Measurements from ENCODE around the gene VPS8.
"Not testable (repeated sequence)": the region's sequence is repeated elsewhere in the genome, so short reads cannot be mapped to it uniquely, and the experiment has no call there.

VPS8 gene

DNA sequence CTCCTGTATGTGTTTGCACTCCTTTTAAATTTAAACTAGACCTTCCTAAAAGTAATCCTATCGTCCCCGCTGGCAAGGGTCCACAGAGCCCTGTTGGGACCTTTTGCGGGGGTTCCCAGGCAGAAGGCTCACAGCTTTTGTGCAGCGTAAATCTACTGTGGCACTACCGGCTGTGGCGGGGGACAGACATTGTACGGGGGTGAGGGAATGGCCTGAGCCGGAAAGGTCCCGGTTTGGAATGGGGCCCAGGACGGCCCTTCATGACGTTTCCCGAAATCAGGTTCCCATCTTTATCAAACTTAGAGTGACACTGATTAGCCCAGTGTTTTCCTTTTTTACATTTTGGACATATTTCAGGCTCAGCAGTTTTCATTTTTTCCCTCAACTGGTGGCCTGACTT is 205.6 kb downstream of the VPS8 start:
- not testable (repeated sequence) for H3K9me3 Mint-ChIP-seq; H3K4me3 Mint-ChIP-seq; H3K27me3 Mint-ChIP-seq; H3K4me1 Mint-ChIP-seq; DNase-seq (ENCODE audit: low spot score in 2 of 2); H3K27ac Mint-ChIP-seq; ATAC-seq (ENCODE audit: low read depth)
- H3K36me3 Mint-ChIP-seq: peaks cover 43% of the 10 kb centered on the region

- not testable (repeated sequence) for H3K27ac Mint-ChIP-seq; ATAC-seq (ENCODE audit: low read depth); DNase-seq (ENCODE audit: low spot score in 2 of 2); H3K4me1 Mint-ChIP-seq; H3K27me3 Mint-ChIP-seq; H3K9me3 Mint-ChIP-seq; H3K4me3 Mint-ChIP-seq
- peaks cover 39% of the 10 kb centered on the region for H3K36me3 Mint-ChIP-seq
Measured at GRCh38 chr3:185017996-185018395, 206.0 kb downstream of the VPS8 start.

DNA sequence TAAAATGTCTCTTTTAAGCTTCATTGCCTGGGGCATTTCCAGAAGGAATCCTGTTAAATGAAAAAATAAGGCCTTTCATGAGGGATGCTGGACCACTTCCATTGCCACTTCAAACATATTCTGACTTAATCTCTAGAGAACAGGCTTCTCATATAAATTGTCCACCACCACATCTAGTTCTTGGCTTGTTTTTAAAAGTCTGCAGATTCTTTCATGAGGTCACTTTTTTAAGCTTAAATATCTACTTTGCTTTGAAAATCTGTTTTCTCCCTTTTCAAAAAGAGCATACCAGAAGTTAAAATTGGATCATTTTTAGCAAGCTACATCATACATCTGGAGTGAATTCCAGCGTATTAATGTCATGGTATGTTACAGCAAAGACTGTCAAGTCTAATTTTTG is 209.3 kb downstream of the VPS8 start:
- DNase-seq (ENCODE audit: low spot score in 2 of 2) (no peak), ATAC-seq (ENCODE audit: low read depth) (no peak)
- peaks cover 3% of the 10 kb centered on the region for H3K9me3 Mint-ChIP-seq
- H3K4me1 Mint-ChIP-seq: no peaks in the 10 kb centered on the region
- H3K36me3 Mint-ChIP-seq: peaks cover 45% of the 10 kb centered on the region
- no peak overlapping the region for H3K27ac Mint-ChIP-seq
- H3K27me3 Mint-ChIP-seq: no peaks in the 10 kb centered on the region
- H3K4me3 Mint-ChIP-seq: no peak overlapping the region

GRCh38 chr3:185024406-185024805 is 212.4 kb downstream of the VPS8 start:
- Mint-ChIP-seq H3K9me3 (no peaks in the 10 kb centered on the region), H3K4me1 (no peaks in the 10 kb centered on the region), H3K27ac (no peak overlapping the region), H3K36me3 (peaks cover 37% of the 10 kb centered on the region), H3K27me3 (no peaks in the 10 kb centered on the region), H3K4me3 (no peak overlapping the region)
- DNase-seq (ENCODE audit: low spot score in 2 of 2) (no peak), ATAC-seq (ENCODE audit: low read depth) (no peak)

GRCh38 chr3:185024966-185025365 is 213.0 kb downstream of the VPS8 start:
- no peaks in the 10 kb centered on the region for H3K9me3 Mint-ChIP-seq
- no peak overlapping the region for H3K27ac Mint-ChIP-seq
- no peaks in the 10 kb centered on the region for H3K4me1 Mint-ChIP-seq
- no peak overlapping the region for H3K4me3 Mint-ChIP-seq
- DNase-seq (ENCODE audit: low spot score in 2 of 2) (no peak), ATAC-seq (ENCODE audit: low read depth) (no peak)
- H3K27me3 Mint-ChIP-seq: no peaks in the 10 kb centered on the region
- H3K36me3 Mint-ChIP-seq: peaks cover 36% of the 10 kb centered on the region

DNA sequence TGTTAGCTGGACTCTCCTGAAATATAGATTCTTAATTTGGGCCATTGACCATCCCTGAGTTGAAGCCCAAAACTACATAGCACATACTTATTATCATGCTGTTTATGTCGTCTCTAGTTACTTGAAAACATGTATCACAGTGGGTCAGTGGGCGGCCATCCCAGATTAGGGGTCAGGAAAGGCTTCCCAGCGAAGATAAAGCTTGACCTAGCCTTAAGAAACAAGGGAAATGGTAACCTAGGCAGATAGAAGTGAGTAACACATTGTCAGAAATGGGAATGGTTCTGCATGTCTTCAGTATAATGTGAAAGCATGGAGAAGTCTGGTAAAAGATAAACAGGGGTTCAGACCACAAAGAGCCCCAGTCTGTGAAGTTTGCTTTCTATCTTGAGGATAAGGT is 216.2 kb downstream of the VPS8 start:
- Mint-ChIP-seq H3K27me3 (no peaks in the 10 kb centered on the region), H3K4me3 (no peak overlapping the region), H3K9me3 (peaks cover 2% of the 10 kb centered on the region), H3K27ac (no peak overlapping the region), H3K36me3 (peaks cover 52% of the 10 kb centered on the region), H3K4me1 (no peaks in the 10 kb centered on the region)
- ATAC-seq (ENCODE audit: low read depth) (no peak), DNase-seq (ENCODE audit: low spot score in 2 of 2) (no peak)

GRCh38 chr3:185029086-185029485 is 217.1 kb downstream of the VPS8 start:
- DNase-seq (ENCODE audit: low spot score in 2 of 2) (no peak), ATAC-seq (ENCODE audit: low read depth) (no peak)
- Mint-ChIP-seq H3K4me1 (no peaks in the 10 kb centered on the region), H3K9me3 (peaks cover 4% of the 10 kb centered on the region), H3K27me3 (no peaks in the 10 kb centered on the region), H3K4me3 (no peak overlapping the region), H3K36me3 (peaks cover 56% of the 10 kb centered on the region), H3K27ac (no peak overlapping the region)

- H3K27me3 Mint-ChIP-seq: no peaks in the 10 kb centered on the region
- peaks cover 9% of the 10 kb centered on the region for H3K9me3 Mint-ChIP-seq
- no peak for DNase-seq (ENCODE audit: low spot score in 2 of 2)
- H3K36me3 Mint-ChIP-seq: peaks cover 61% of the 10 kb centered on the region
- H3K4me3 Mint-ChIP-seq: no peak overlapping the region
- H3K27ac Mint-ChIP-seq: no peak overlapping the region
- H3K4me1 Mint-ChIP-seq: no peaks in the 10 kb centered on the region
- no peak for ATAC-seq (ENCODE audit: low read depth)
Measured at GRCh38 chr3:185030399-185030798, 218.4 kb downstream of the VPS8 start.

DNA sequence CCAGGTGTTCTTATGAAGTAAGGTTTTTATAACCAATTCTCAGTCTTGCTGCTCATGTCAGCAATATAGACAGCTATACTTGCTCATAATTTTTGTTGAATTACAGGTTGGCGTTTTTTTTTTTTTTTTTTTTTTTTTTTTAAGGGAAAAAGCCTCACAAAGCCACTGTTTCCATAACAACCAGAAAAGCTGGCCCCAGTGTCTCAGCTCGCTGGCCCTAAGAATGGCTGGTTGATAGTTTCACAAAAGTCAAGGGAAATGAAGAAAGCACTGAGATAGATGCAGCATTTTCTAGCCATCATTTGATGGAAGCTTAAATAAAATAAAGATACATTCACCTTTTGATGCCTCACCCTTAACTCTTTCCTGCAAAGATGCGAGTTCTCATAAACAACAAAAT is 219.0 kb downstream of the VPS8 start:
- DNase-seq (ENCODE audit: low spot score in 2 of 2) (no peak), ATAC-seq (ENCODE audit: low read depth) (no peak)
- no peaks in the 10 kb centered on the region for H3K4me1 Mint-ChIP-seq
- H3K27ac Mint-ChIP-seq: no peak overlapping the region
- peaks cover 60% of the 10 kb centered on the region for H3K36me3 Mint-ChIP-seq
- H3K4me3 Mint-ChIP-seq: no peak overlapping the region
- no peaks in the 10 kb centered on the region for H3K27me3 Mint-ChIP-seq
- H3K9me3 Mint-ChIP-seq: peaks cover 9% of the 10 kb centered on the region

DNA sequence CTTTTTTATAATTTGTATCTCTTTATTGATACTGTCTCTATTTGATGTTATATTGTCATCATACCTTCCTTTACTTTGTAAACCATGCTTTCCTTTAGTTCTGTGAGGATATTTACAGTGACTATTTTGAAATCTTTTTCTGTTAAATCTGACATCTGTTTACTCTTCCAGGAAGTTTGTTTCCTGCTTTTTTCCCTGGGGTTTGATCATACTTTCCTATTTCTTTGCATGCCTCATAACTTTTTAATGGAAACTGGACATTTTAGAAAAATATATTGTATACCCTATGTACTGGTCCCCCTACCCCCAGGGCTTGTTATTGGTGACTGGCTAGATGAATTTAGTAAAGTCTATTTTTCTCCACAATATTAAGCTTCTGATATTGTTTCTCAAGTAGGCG is 225.8 kb downstream of the VPS8 start:
- Mint-ChIP-seq H3K4me1 (no peaks in the 10 kb centered on the region), H3K27me3 (no peaks in the 10 kb centered on the region), H3K4me3 (no peak overlapping the region), H3K9me3 (peaks cover 12% of the 10 kb centered on the region), H3K36me3 (peaks cover 61% of the 10 kb centered on the region), H3K27ac (no peak overlapping the region)
- ATAC-seq (ENCODE audit: low read depth) (no peak), DNase-seq (ENCODE audit: low spot score in 2 of 2) (no peak)

DNA sequence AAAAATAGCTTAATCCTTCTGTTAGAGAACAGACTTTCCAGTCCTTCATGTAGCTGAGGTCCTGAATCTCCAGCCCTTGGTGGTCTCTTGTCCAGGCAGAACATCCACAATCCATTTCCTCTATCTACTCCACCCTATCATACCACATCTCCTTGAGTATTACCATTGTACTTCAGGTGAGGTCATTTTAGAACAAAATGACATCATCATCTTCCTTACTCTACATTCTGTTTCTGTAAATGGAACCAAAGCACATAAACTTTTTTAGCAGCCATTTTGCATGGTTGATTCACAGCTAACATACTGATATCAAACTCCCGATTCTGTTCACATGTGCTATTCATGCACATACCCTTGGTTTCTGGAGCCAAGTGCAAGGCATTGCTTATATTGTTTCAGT is 228.5 kb downstream of the VPS8 start:
- DNase-seq (ENCODE audit: low spot score in 2 of 2): no peak
- Mint-ChIP-seq H3K36me3 (peaks cover 53% of the 10 kb centered on the region), H3K27ac (no peak overlapping the region), H3K9me3 (peaks cover 5% of the 10 kb centered on the region), H3K4me3 (no peak overlapping the region), H3K4me1 (no peaks in the 10 kb centered on the region), H3K27me3 (no peaks in the 10 kb centered on the region)
- no peak for ATAC-seq (ENCODE audit: low read depth)

DNA sequence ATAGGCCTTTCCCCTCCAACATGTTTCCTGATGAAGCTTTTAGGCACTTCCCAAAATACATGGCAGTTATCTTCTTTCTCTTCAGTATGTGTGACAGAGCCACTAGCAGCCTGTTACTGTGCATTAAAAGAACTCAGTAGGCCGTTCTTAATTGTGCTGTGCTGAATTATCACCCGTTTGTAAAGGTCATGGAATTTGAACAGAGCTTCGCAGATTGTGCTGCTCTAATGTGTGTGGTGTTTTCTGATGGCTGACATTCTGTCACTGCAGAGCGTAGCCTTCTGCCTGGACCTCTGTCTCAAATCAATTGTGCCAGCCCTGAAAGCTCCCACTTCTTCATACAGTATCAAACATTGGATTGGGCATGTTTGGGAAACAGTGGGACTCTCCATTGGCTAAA is 229.6 kb downstream of the VPS8 start:
- Mint-ChIP-seq H3K4me1 (no peaks in the 10 kb centered on the region), H3K4me3 (no peak overlapping the region), H3K27ac (no peak overlapping the region), H3K27me3 (no peaks in the 10 kb centered on the region), H3K9me3 (peaks cover 5% of the 10 kb centered on the region), H3K36me3 (peaks cover 51% of the 10 kb centered on the region)
- DNase-seq (ENCODE audit: low spot score in 2 of 2) (no peak), ATAC-seq (ENCODE audit: low read depth) (no peak)

DNA sequence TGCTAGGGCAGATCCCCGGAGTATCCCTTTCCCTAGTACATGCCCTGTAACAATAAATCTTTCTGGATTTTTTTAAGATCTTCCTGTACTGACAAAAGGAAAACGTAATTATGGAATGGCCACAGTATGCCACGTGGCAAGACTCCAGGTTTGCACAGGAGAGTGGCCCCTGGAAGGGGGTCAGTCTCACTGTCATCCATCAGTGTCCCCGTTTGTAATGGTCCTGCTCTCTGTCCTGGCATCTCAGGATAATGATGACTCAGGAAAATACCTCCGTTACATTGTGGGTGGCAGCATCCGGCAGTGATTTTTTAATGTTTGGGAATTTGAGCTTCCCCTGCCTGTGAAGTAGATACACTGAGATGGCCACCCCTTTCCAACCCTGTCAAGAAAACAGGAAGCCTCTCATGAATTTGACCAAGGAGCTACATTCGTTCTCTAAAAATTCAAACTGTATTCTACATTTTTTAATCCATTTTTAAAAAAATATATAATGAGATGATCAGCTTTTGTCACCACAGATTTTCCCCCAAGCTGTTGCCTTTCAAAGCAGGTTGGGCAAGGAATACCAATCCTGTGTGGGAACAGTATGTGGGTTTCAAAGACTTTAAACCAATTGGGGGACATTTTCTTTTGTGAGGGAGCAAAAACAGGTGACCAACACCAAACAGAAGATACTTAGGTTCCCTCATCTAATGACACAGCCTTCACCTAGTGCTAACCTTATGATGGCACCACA is 230.5 kb downstream of the VPS8 start:
- H3K27ac Mint-ChIP-seq: no peak overlapping the region
- no peaks in the 10 kb centered on the region for H3K4me1 Mint-ChIP-seq
- DNase-seq (ENCODE audit: low spot score in 2 of 2): no peak
- peaks cover 1% of the 10 kb centered on the region for H3K9me3 Mint-ChIP-seq
- peaks cover 56% of the 10 kb centered on the region for H3K36me3 Mint-ChIP-seq
- H3K4me3 Mint-ChIP-seq: no peak overlapping the region
- no peaks in the 10 kb centered on the region for H3K27me3 Mint-ChIP-seq
- no peak for ATAC-seq (ENCODE audit: low read depth)

DNA sequence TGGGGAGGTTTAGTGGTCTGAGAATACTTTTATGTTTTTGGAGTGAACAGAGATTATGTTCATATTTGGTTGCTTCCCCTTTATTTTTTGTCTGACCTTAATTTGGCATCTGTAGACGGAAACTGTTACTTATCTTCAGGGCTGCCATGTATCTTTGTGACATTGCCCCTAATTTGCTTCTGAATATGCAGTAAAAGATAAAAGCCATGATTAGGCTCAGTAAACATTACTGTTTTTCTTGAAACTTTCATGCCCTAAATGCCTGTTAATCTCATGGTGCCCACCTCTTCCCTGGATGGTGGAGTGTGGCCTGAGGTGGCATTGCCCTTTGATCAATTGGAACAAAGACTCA is 234.2 kb downstream of the VPS8 start:
- Mint-ChIP-seq H3K9me3 (no peaks in the 10 kb centered on the region), H3K36me3 (peaks cover 72% of the 10 kb centered on the region), H3K4me1 (no peaks in the 10 kb centered on the region), H3K4me3 (no peak overlapping the region), H3K27ac (no peak overlapping the region), H3K27me3 (no peaks in the 10 kb centered on the region)
- no peak for ATAC-seq (ENCODE audit: low read depth)
- DNase-seq (ENCODE audit: low spot score in 2 of 2): no peak

DNA sequence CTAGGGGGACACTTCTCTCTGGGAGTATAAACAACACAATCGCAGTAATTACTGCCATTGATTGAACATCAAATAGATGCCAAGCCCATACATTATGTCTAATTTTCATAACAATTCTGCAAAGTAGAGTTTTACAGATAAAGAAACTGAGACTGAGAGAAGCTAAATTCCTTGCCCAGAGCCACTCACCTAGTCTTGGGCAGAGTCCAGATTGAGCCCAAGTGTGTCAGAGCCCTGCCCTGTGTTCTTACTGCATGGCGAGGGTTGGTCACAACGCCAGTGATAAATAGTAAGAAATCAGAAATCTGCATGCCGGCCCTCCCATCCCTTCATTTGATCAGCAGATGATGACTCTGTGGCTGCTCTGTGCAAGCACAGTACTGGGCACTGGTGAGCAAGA is 234.6 kb downstream of the VPS8 start:
- Mint-ChIP-seq H3K9me3 (no peaks in the 10 kb centered on the region), H3K36me3 (peaks cover 73% of the 10 kb centered on the region), H3K4me1 (no peaks in the 10 kb centered on the region), H3K4me3 (no peak overlapping the region), H3K27ac (no peak overlapping the region), H3K27me3 (no peaks in the 10 kb centered on the region)
- DNase-seq (ENCODE audit: low spot score in 2 of 2): no peak
- no peak for ATAC-seq (ENCODE audit: low read depth)
